ENCODE measurements around the gene PEX14. TPM values are rescaled to one million over a fixed set of nuclear protein-coding genes. Genes with fewer than 3 reads are reported as not detected.

Gene PEX14
- total RNA-seq, 1 donor from 2014 or later, result 47.6 TPM

GRCh38 chr1:10592373-10592772, 117.6 kb downstream of the PEX14 start:
- DNase-seq (ENCODE audit: low spot score), result no peak

- DNase-seq (ENCODE audit: low spot score), result no peak
Observed at GRCh38 chr1:10593750-10594149, 119.0 kb downstream of the PEX14 start.

GRCh38 chr1:10594595-10595223, 120.0 kb downstream of the PEX14 start:
- DNase-seq (ENCODE audit: low spot score), result no peak

GRCh38 chr1:10596780-10597179, 122.0 kb downstream of the PEX14 start:
- no peak for DNase-seq (ENCODE audit: low spot score)

- DNase-seq (ENCODE audit: low spot score), result no peak
Observed at GRCh38 chr1:10597492-10598388, 123.0 kb downstream of the PEX14 start.

- DNase-seq (ENCODE audit: low spot score), result no peak
Observed at GRCh38 chr1:10598389-10598702, 123.6 kb downstream of the PEX14 start.

GRCh38 chr1:10599194-10599861, 124.6 kb downstream of the PEX14 start:
- DNase-seq (ENCODE audit: low spot score), result no peak

GRCh38 chr1:10601342-10602070, 126.8 kb downstream of the PEX14 start:
- DNase-seq (ENCODE audit: low spot score), result no peak

GRCh38 chr1:10602936-10603335, 128.2 kb downstream of the PEX14 start:
- no peak for DNase-seq (ENCODE audit: low spot score)

- no peak for DNase-seq (ENCODE audit: low spot score)
Observed at GRCh38 chr1:10604966-10605365, 130.2 kb downstream of the PEX14 start.

- DNase-seq (ENCODE audit: low spot score), result no peak
Observed at GRCh38 chr1:10606064-10606463, 131.3 kb downstream of the PEX14 start.

GRCh38 chr1:10607228-10607627, 132.5 kb downstream of the PEX14 start:
- no peak for DNase-seq (ENCODE audit: low spot score)

- DNase-seq (ENCODE audit: low spot score), result no peak
Observed at GRCh38 chr1:10608690-10609089, 133.9 kb downstream of the PEX14 start.

- DNase-seq (ENCODE audit: low spot score), result no peak
Observed at GRCh38 chr1:10610901-10611600, 136.3 kb downstream of the PEX14 start.

- no peak for DNase-seq (ENCODE audit: low spot score)
Observed at GRCh38 chr1:10612436-10613160, 137.8 kb downstream of the PEX14 start.

GRCh38 chr1:10613340-10613739, 138.6 kb downstream of the PEX14 start:
- no peak for DNase-seq (ENCODE audit: low spot score)

- DNase-seq (ENCODE audit: low spot score), result no peak
Observed at GRCh38 chr1:10613861-10614260, 139.1 kb downstream of the PEX14 start.

- no peak for DNase-seq (ENCODE audit: low spot score)
Observed at GRCh38 chr1:10614377-10615225, 139.9 kb downstream of the PEX14 start.

GRCh38 chr1:10615332-10615731, 140.6 kb downstream of the PEX14 start:
- no peak for DNase-seq (ENCODE audit: low spot score)
